CD4-positive, alpha-beta T cell treated with Interleukin-15 for 1 hour (primary cell): ENCODE data around the gene IFT25.
"Not testable (repeated sequence)": the region's sequence is repeated elsewhere in the genome, so short reads cannot be mapped to it uniquely, and the experiment has no call there.

ENCODE experiments used
- DNase-seq: peaks from one replicate; pipeline ENCODE4 v3.0.0-alpha.2; 2020

The IFT25 gene

DNA sequence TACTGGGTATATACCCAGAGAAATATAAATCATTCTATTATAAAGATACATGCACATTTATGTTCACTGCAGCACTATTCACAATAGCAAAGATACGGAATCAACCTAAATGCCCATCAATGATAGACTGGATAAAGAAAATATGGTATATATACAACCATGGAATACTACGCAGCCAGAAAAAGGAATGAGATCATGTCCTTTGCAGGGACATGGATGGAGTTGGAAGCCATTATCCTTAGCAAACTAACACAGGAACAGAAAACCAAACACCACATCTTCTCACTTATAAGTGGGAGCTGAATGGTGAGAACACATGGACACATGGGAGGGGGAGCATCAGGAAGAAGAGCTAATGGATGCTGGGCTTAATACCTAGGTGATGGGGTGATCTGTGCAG, 63.6 kb downstream of the IFT25 start:
- DNase-seq: not testable (repeated sequence)

DNA sequence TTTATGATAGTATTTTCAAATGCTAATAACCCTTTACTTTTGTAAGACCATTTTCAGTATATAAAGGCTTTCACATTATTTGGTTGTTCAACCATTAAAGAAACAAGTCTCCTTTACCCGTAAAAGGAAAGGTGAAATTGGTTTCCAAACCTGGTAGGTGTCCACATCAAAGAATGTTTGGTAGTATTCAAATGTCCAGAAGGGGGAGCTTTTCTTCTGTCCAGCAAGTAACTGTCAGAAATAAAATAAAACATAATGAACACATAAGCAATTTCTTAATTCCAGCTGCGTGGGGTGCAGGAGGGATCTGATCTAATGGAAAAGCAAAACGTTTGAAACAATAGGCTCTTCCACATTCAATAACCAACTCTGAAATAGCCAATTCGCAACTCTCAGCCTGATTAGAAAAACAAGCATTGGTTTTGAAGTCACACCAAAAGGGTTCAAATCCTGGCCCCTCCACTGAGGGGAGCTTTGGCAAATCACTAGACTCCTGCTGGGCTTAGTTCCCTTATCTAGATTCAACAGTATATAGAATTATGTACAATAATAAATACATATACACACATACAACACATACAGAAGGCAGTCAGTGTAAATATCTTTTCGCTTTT, 66.9 kb downstream of the IFT25 start:
- DNase-seq: no peak

DNA sequence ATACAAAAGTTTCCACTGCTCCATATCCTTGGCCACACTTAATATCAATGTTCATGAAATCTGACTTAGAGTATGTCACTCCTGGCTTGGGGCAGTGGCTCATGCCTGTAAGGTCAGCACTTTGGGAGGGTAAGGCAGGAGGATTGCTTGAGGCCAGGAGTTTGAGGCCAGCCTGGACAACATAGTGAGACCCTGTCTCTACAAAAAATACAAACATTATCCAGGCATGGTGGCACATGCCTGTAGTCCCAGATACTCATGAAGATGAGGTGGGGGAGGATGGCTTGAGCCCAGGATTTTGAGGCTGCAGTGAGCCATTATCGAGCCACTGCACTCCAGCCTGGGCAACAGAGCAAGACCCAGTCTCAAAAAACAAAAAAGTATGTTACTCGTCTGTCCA, 70.3 kb downstream of the IFT25 start:
- not testable (repeated sequence) for DNase-seq

DNA sequence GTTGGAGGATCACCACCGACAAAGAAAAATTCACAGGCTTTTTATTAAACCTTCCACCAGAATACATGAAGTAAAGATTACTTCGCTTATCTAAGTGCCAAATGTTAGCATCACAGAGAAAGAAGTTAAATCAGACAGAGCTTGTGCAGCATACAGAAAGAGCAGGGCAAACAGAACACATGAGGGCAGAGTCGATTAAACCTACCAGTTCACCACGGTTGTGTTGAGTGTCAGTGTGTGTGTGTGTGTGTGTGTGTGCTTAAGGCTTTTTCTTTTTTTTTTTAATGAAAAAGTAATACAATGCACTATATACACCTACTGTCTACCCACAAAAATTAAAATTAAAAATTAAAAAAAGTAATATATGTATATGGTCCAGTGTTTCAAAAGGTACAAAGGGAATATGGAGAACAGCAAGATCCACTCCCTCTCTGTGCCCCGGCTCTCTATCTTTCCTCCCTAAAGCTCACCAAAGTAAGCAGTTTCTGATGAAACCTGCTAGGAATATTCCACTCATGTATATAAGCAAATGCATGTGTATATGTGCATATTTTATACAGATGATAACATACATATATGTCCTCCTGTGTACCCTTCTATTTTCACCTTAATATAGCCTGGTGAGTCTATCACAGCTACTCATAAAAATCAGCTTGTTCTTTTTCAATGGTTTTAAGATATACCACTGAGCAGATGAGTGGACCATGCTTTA, 73.6 kb downstream of the IFT25 start:
- DNase-seq: no peak
